CD4-positive, alpha-beta T cell treated with Interleukin-15 for 4 hours (primary cell): Measurements from ENCODE around the gene PRMT7.

Experiments used
- DNase-seq: peaks from one replicate; pipeline ENCODE4 v3.0.0-alpha.2; 2020; ENCODE audit warnings: low spot score

The PRMT7 gene

GRCh38 chr16:68376590-68376989 is 65.8 kb downstream of the PRMT7 start:
- no peak for DNase-seq

GRCh38 chr16:68377221-68377620 is 66.4 kb downstream of the PRMT7 start:
- DNase-seq: no peak

- no peak for DNase-seq
Measured at GRCh38 chr16:68377667-68378393, 67.0 kb downstream of the PRMT7 start.

GRCh38 chr16:68378436-68379415 is 67.9 kb downstream of the PRMT7 start:
- no peak for DNase-seq

- DNase-seq: no peak
Measured at GRCh38 chr16:68379472-68380347, 68.9 kb downstream of the PRMT7 start.

- no peak for DNase-seq
Measured at GRCh38 chr16:68380348-68380670, 69.5 kb downstream of the PRMT7 start.

- no peak for DNase-seq
Measured at GRCh38 chr16:68380676-68381362, 70.0 kb downstream of the PRMT7 start.

GRCh38 chr16:68381363-68381724 is 70.5 kb downstream of the PRMT7 start:
- DNase-seq: no peak

- DNase-seq: no peak
Measured at GRCh38 chr16:68382296-68382718, 71.5 kb downstream of the PRMT7 start.

GRCh38 chr16:68383858-68384257 is 73.0 kb downstream of the PRMT7 start:
- no peak for DNase-seq

GRCh38 chr16:68384288-68385161 is 73.7 kb downstream of the PRMT7 start:
- no peak for DNase-seq

GRCh38 chr16:68385371-68385770 is 74.6 kb downstream of the PRMT7 start:
- no peak for DNase-seq

GRCh38 chr16:68386628-68387027 is 75.8 kb downstream of the PRMT7 start:
- no peak for DNase-seq

GRCh38 chr16:68387301-68387700 is 76.5 kb downstream of the PRMT7 start:
- no peak for DNase-seq

GRCh38 chr16:68388124-68388523 is 77.3 kb downstream of the PRMT7 start:
- DNase-seq: no peak

GRCh38 chr16:68389006-68389405 is 78.2 kb downstream of the PRMT7 start:
- no peak for DNase-seq

- DNase-seq: no peak
Measured at GRCh38 chr16:68389750-68390371, 79.0 kb downstream of the PRMT7 start.

- DNase-seq: no peak
Measured at GRCh38 chr16:68393333-68393732, 82.5 kb downstream of the PRMT7 start.

- no peak for DNase-seq
Measured at GRCh38 chr16:68395167-68395786, 84.5 kb downstream of the PRMT7 start.

- DNase-seq: no peak
Measured at GRCh38 chr16:68395815-68396214, 85.0 kb downstream of the PRMT7 start.
